Neural cell (in vitro differentiated cells): ENCODE results near the gene MSANTD3. TPM values are rescaled to one million over a fixed set of nuclear protein-coding genes. Genes with fewer than 3 reads are reported as not detected.

Experiments used
- H2AFZ ChIP-seq: fragments of 200-600, 300-800 bp; sonication (generic), shearing (Covaris generic); 2 replicates; pipeline ENCODE4 v1.6.0; 2014; ENCODE audit warnings: low read depth, mild to moderate bottlenecking, antibody characterized with exemption, low read length, moderate library complexity
- H3F3A ChIP-seq: fragments of 200-600 bp; shearing (Covaris generic); 2 replicates; pipeline ENCODE4 v1.6.1; 2016; ENCODE audit warnings: mild to moderate bottlenecking, moderate library complexity, mixed read lengths, antibody characterized with exemption, low read length; ENCODE audit not compliant: insufficient read depth, poor library complexity, severe bottlenecking
- H3K27ac ChIP-seq: fragments of 200-600, 300-800 bp; sonication (generic), shearing (Covaris generic); 2 replicates; pipeline ENCODE4 v1.5.1; 2014; ENCODE audit warnings: mild to moderate bottlenecking, low read length, moderate library complexity
- H3K27me3 ChIP-seq: fragments of 300-800, 200-600 bp; sonication (generic), shearing (Covaris generic); 2 replicates; pipeline ENCODE4 v1.6.0; 2014; ENCODE audit warnings: mild to moderate bottlenecking, low read depth, low read length, moderate library complexity; ENCODE audit not compliant: insufficient read depth
- H3K36me3 ChIP-seq: fragments of 300-800, 200-600 bp; sonication (generic), shearing (Covaris generic); 2 replicates; pipeline ENCODE4 v1.5.1; 2014; ENCODE audit warnings: mild to moderate bottlenecking, antibody characterized with exemption, low read length, moderate library complexity; ENCODE audit not compliant: insufficient read depth
- H3K4me2 ChIP-seq: fragments of 300-800, 200-600 bp; sonication (generic), shearing (Covaris generic); 2 replicates; pipeline ENCODE4 v1.6.0; 2014; ENCODE audit warnings: mild to moderate bottlenecking, low read length
- H3K4me3 ChIP-seq: fragments of 300-800, 200-600 bp; sonication (generic), shearing (Covaris generic); 2 replicates; pipeline ENCODE4 v1.5.1; 2014; ENCODE audit warnings: mild to moderate bottlenecking, low read length, moderate library complexity
- H3K79me2 ChIP-seq: fragments of 200-600 bp; shearing (Covaris generic); replicated peaks from 2 replicates; pipeline ENCODE4 v1.6.0; 2014; ENCODE audit warnings: mild to moderate bottlenecking, low read length, moderate library complexity; ENCODE audit not compliant: insufficient read depth
- H3K9ac ChIP-seq: fragments of 300-800, 200-600 bp; sonication (generic), shearing (Covaris generic); 2 replicates; pipeline ENCODE4 v1.6.1; 2016; ENCODE audit warnings: mild to moderate bottlenecking, low read length, mixed read lengths
- H3K9me2 ChIP-seq: fragments of 200-600 bp; shearing (Covaris generic); 2 replicates; pipeline ENCODE4 v1.6.1; 2016; ENCODE audit warnings: mild to moderate bottlenecking, low read length, mixed read lengths; ENCODE audit not compliant: insufficient read depth
- H3K9me3 ChIP-seq: fragments of 200-600, 300-800 bp; sonication (generic), shearing (Covaris generic); 2 replicates; pipeline ENCODE4 v1.6.1; 2016; ENCODE audit warnings: mild to moderate bottlenecking, mixed run types, low read length, moderate library complexity, mixed read lengths
- H4K20me1 ChIP-seq: fragments of 200-600 bp; shearing (Covaris generic); 2 replicates; pipeline ENCODE4 v1.6.1; 2016; ENCODE audit warnings: mild to moderate bottlenecking, mixed run types; ENCODE audit not compliant: insufficient read depth
- CTCF ChIP-seq: fragments of 450-650 bp; IDR thresholded peaks from 2 replicates; pipeline ENCODE4 v1.5.1; 2014; ENCODE audit warnings: antibody characterized with exemption, mild to moderate bottlenecking, moderate library complexity; ENCODE audit not compliant: poor library complexity, severe bottlenecking
- EP300 ChIP-seq: fragments of 450-650 bp; conservative IDR thresholded peaks from 2 replicates; pipeline ENCODE4 v1.6.1; 2014; ENCODE audit warnings: antibody characterized with exemption, mild to moderate bottlenecking, moderate library complexity; ENCODE audit not compliant: poor library complexity, severe bottlenecking
- EZH2 ChIP-seq: fragments of 200-600, 300-800 bp; shearing (Covaris generic), sonication (generic); IDR thresholded peaks from 2 replicates; pipeline ENCODE4 v1.6.1; 2014; ENCODE audit warnings: antibody characterized with exemption, low read length, borderline replicate concordance, mild to moderate bottlenecking; ENCODE audit not compliant: insufficient read depth, poor library complexity, severe bottlenecking
- MXI1 ChIP-seq: fragments of 450-650 bp; conservative IDR thresholded peaks from 2 replicates; pipeline ENCODE4 v1.6.1; 2014; ENCODE audit warnings: antibody characterized with exemption, mild to moderate bottlenecking; ENCODE audit not compliant: poor library complexity, severe bottlenecking
- POLR2AphosphoS5 ChIP-seq: IDR thresholded peaks from 2 replicates; pipeline ENCODE4 v1.6.1; 2012
- RAD21 ChIP-seq: fragments of 450-650 bp; conservative IDR thresholded peaks from 2 replicates; pipeline ENCODE4 v1.6.1; 2014; ENCODE audit warnings: antibody characterized with exemption, mild to moderate bottlenecking, moderate library complexity
- REST ChIP-seq: IDR thresholded peaks from 2 replicates; pipeline ENCODE4 v1.6.1; 2012; ENCODE audit warnings: borderline replicate concordance
- SMC3 ChIP-seq: fragments of 450-650 bp; conservative IDR thresholded peaks from 2 replicates; pipeline ENCODE4 v1.6.1; 2014; ENCODE audit warnings: antibody characterized with exemption, mild to moderate bottlenecking, moderate library complexity; ENCODE audit not compliant: poor library complexity
- TAF1 ChIP-seq: IDR thresholded peaks from 2 replicates; pipeline ENCODE4 v1.6.1; 2012; ENCODE audit warnings: low read depth
- polyA plus RNA-seq: library from polyadenylated mRNA; depleted of rRNA; stranded (reverse); fragments of >200 nt; gene quantifications from 2 replicates; pipeline ENCODE4 v1.2.3, GENCODE V29; 2014

MSANTD3 gene
- polyA plus RNA-seq, 1 donor from 2014 or later, result 82.6 TPM

GRCh38 chr9:100474082-100474923 is 47.4 kb downstream of the MSANTD3 start:
- TF ChIP-seq POLR2AphosphoS5, result peak; percentile 34
- peak; percentile 6 for TF ChIP-seq MXI1
- no peak for TF ChIP-seq SMC3
- no peaks in the 10 kb centered on the region for H3K9me3 ChIP-seq
- peak overlapping the region; percentile 97 for H3K9ac ChIP-seq
- peak overlapping the region; percentile 56 for H2AFZ ChIP-seq
- H3K9me2 ChIP-seq, result no peaks in the 10 kb centered on the region
- H3K27me3 ChIP-seq, result no peaks in the 10 kb centered on the region
- H3K4me3 ChIP-seq, result peak overlapping the region; percentile 100
- H3K36me3 ChIP-seq, result no peaks in the 10 kb centered on the region
- peak overlapping the region; percentile 82 for H3K27ac ChIP-seq
- peak overlapping the region; percentile 100 for H3K4me2 ChIP-seq
- H3F3A ChIP-seq, result no peaks in the 10 kb centered on the region
- no peaks in the 10 kb centered on the region for H4K20me1 ChIP-seq
- peaks cover 51% of the 10 kb centered on the region for H3K79me2 ChIP-seq

- Histone ChIP-seq H3K27ac (peak overlapping the region; percentile 82), H4K20me1 (no peaks in the 10 kb centered on the region)
These were observed 48.0 kb downstream of the MSANTD3 start for GRCh38 chr9:100474924-100475276.

More at GRCh38 chr9:100474924-100475276, 48.0 kb downstream of the MSANTD3 start:
- Histone ChIP-seq H3K36me3 (no peaks in the 10 kb centered on the region), H3K27me3 (no peaks in the 10 kb centered on the region), H3K4me3 (peak overlapping the region; percentile 100), H3F3A (no peaks in the 10 kb centered on the region), H3K79me2 (peaks cover 57% of the 10 kb centered on the region), H3K9ac (peak overlapping the region; percentile 97), H3K4me2 (peak overlapping the region; percentile 100), H3K9me3 (no peaks in the 10 kb centered on the region), H3K9me2 (no peaks in the 10 kb centered on the region), H2AFZ (peak overlapping the region; percentile 56)
- TF ChIP-seq POLR2AphosphoS5 (no peak), CTCF (no peak), SMC3 (no peak), MXI1 (no peak), EZH2 (no peak), REST (no peak), EP300 (no peak), RAD21 (no peak), TAF1 (no peak)
